Stimulated activated CD4-positive, alpha-beta T cell treated with anti-CD3 and anti-CD28 coated beads, TNF-alpha, amount 100 ng/mL, for 24 hours (primary cell): Measurements from ENCODE around the gene IFNG.
"Not testable (repeated sequence)": the region's sequence is repeated elsewhere in the genome, so short reads cannot be mapped to it uniquely, and the experiment has no call there.

Experiments used
- DNase-seq, 3 experiments: peaks; one replicate each; pipeline ENCODE4 v3.0.0-alpha.2; 2020; ENCODE audit warnings: low read depth in 3 of 3

IFNG gene

DNA sequence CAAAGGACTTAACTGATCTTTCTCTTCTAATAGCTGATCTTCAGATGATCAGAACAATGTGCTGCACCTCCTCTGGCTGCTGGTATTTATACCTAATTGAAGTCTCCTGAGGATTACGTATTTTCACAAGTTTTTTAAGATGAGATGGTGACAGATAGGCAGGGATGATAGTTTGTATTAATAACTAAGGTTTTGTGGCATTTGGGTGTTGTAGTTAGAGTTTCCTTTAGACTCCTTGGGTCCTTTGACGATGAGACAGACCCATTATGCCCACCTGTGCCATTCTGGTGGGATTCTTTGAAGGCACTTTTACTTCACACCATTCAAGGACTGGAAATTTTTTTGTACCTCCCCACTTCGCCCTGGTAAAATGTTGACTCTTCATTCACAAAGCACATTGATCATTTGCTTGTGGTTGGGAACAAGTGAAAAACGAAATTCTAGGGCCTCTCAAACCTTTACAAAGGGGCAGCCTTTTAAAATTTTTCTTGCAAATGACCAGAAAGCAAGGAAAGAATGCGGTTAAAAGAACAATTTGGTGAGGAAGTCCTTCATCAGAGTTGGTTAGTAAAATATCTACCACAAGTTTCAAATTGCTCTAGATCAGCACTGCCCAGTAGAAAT lies at the start of gene IFNG:
Gene IFNG (minus strand): TSS at position 60 of the 624 bp plus-strand sequence. CDS start 125 bp downstream, outside the sequence.
- DNase-seq: no peak

DNA sequence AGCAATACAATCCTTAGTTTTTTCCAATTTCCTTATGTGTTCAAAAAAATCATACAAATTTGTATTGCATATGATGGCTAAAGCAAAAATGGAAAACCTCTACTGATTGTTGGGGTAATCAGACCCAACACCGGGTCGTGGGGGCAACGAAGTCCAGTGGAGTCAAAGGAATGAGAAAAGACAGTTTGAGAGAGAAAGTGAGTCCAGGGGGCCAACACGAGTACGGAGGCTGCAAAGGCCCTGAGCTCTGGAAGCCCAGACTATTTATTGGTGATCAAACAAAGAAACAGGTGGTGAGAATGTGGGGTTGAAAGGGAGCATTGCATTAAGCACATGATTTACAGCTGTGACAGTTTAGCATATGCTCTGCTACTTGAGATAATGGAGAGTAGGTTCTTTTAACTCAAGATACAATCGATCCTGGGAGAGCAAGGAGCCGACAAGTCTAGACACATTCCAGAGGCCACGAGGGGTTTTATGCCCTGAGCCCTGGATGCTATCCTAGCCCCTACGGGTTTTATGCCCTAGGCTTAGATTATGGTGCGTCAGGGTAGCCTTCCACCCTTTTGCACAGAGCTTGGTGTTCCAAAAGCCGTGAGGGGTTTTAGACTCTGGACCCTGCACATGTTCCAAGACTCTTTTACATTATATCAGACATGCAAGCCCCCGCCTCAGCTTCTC lies 49.6 kb upstream of the IFNG start:
- not testable (repeated sequence) for DNase-seq

DNA sequence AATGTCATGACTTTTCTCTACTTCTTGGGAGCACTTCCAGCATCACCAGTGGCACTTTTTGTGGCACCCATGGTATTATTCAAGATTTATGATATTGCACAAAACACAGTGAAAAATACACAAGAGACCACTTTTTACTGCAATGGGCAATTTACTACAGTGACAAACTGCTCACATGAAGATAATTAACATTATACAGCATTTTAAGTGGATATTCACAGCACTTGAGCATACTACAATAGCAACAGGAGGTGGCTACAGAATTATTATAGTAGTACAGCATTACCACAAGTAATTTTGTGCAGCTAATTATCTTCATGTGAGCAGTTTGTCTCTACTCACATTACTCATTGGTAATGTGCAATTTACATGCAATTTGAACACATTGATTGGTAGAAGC lies 47.7 kb upstream of the IFNG start:
- no peak for DNase-seq

DNA sequence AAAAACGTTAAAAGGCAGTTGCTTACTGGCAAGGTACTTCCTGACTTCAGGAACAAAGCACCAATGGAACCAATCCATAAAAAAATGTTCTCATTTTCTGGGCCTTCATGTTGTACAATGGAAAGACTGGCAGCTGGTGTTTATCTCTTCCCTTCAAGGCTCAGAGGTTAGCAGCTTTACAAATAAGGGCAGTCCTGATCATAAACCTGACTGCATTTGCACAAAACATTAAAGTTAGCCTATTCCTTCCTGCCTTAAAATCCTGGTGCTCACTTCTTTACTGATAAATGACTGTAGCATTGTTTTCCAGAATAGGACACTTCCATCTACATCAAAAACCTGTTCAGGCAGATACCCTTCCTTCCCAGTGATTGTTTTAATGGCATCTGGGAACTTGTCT lies 46.9 kb upstream of the IFNG start:
- DNase-seq: no peak

DNA sequence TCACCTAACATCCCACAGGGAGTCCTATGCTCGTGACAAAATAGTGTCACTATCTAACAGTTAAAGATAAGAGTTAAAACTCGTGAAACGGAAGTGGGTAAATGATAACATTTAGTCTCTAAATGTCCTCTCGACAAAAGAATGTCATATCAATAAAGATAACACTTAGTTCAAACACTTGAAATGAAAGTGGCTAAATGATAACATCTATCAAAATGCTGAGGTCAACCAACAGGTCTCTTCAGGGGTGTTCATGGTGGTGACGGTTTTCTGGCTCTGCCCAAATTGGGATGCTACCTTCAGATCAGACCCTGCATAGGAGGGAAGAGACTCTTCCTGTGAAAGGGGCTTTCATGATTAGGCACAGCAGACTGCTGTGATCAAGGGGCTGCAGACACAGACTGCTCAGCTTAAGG lies 43.9 kb upstream of the IFNG start:
- no peak for DNase-seq

DNA sequence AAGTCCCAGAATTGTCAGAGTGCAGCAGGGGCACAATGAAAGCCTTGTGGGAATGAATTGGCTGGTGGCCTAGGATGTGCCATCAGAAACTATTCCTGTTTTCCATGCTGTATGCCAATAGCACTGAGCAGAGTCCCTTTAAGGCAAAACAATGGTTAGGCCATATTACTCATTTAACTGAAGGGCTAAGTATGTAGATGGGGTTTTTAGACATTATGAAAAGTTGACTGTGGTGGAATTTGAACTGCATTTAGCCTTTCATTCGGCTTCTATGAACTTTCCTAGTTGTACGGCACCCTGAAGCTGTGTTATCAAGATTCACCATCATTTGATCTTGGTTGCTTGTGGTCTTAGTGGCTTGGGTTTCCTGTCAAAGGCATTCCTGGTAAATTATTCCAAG lies 41.3 kb upstream of the IFNG start:
- DNase-seq: no peak

DNA sequence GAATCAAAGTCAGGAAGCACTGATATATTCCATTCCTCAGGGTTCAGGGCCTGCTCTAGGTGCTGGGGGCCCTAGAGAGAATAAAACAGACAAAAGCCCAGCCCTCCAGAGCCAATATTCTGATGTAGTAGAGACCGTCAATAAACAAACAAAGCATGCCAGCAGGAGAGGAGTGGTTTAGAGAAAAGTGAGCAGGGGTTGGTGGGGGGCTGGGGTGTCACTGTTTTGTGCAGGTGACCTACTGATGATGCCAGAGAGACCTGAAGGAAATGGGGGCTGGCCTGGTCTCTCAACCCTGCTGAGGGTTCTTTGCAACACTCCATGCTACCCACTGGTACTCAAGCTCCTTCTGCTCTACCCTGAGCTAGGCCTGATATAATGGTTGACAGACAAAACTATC lies 39.6 kb upstream of the IFNG start:
- DNase-seq: no peak

DNA sequence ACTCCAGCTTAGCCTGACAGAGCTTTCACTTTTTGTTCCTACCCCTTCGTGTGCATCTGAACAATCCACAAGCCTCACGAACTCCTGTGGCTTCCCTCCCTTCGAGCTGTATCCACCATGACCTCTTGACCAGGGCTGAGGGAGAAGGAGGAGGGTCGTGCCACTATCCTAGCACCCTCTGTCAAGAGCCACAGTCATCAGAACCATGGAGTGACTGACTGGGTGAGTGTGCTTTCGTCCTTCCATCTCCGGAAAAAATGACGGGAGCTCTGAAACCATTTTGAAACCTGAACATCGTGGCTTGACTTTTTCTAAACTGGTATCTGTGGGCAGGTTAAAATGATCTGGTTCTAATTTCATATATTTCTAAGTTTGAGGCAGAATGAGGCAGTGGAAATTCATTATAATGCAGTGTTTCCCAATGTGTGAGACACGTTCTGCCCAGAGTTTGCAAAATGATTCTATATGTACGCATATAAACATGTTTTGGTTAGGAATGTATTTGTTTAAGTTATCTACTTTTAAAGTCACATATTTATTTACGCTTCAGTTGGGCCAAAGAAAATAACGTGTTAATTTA lies 39.1 kb upstream of the IFNG start:
- DNase-seq: no peak

DNA sequence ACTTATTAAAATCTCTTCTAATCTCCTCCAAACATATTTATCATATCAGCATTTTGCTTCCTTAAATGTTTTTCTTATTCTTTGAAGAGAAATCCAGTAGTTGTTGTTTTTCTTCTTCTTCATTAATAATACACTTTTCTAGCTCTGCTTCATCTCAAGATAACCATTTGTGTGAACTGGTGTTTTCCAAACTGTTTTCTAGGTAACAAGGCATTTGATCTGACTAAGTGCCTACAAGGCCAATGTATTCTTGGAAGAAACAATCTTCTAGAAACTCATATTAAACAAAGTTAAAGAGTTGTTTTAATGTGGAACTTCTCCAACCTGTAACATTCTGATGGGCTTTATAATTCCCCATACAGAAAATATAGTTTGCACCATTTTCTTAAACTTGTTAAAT lies 30.8 kb upstream of the IFNG start:
- no peak for DNase-seq

DNA sequence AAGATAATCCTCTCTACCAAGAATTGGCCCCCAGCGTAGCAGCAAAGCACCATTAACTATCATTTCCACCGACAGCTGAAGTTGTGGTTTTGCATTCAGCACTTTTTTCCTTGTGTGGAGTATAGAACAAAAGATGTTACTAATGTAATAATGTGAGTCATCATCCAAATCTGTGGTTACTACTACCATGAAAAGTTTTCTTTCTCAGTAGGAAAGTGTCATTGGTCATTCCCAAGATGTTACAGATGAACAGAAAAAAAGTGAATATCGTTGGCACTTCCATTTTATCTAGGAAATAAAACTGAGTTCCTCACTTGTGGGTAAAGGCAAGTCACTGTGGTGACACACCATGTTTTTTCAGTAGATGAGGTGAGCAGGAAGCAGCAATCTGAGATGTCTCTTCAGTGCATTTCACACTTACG lies 30.3 kb upstream of the IFNG start:
- DNase-seq: peak; percentile 9 to 31 (median 19)

DNA sequence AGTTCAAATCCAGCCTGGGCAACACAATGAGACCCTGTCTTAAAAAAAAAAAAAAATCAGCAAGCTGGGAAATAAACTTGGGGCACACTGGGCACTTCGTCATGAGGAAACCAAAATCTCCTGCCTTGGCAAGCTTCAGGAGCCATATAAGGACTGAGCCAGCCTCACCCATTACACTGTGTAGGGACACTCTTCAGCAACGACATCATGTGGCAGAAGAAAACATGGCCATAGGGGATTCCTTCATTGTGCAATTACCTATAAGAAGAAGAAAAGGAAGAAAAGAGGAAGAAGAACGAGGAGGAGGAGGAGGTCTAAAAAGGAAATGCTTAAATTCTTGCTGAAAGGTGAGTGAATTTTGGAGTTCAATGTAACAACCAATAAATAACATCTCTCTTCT lies 26.1 kb upstream of the IFNG start:
- DNase-seq: no peak

DNA sequence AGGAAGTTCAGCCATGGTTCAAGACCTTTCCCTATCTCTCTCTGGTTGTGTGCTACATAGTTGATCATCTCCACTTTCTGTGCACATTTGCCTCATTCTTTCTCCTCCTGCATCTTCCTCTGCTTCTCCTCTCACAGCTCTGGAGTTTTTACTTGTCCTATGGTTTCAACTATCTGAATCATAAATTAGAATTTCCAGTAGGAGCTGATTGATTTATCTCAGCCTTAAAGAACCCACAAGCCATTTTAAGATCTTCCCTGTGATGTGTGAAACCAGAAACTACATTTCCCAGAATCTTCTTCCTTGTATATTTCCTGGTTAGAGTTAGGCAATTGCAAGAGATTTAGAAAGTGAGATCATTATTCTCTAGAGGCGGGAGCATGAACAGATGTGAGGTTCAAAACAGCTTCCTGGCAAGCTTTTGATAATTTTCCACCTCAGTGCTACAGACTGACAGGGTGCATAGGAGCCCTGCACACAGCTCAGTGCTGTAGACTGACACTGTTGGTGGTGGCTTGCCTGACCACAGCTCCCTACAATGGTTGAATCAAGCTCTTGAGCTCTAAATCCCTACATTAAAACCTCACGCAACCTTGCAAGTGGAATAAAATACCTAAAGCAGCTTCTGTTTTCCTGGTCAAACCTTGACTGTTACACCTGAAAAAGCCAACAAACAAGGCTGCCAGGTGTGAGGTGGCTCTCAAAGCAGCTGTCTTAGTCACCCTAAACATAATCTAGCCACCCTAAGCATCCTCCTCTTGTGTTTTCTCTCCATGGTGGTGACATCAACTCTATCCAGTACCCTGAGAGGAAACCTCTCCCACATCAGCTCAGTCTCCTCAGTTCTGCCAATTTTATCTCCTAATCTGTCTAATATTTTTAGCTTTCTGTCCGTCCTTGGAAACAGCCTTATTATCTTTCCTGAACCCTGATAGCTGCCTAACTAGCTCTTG lies 21.5 kb upstream of the IFNG start:
- DNase-seq: peak in 1 of 3 experiments; percentile 34

DNA sequence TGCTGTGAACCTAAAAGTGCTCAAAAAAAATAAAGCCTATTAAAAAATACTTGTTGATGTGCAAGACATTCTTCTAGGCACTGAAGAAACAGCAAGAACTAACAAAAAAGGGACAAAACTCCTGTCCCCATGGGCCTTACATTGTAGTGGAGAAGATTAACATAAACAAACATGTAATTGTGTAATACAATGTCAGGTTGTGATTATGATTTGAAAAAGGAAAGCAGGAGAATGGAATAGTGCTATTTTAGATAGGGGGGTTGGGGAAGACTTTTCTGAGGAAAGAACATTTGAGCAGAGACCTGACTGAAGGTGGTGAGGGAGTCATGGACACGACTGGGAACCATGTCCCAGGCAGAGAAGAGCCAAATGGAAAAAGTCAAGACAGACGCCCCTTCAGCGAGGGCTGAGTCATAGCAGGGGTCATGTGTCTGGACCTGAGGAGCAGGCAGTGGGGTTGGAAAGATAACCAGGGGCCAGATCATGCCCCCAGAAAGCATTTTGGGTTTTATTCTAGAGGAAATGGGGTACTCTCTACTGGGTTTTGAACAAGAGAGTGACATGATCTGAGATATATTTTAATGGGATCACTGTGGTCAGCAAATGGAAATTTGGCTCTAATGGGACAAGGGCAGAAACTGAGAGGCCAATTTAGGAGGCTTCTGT lies 19.4 kb upstream of the IFNG start:
- DNase-seq: no peak

DNA sequence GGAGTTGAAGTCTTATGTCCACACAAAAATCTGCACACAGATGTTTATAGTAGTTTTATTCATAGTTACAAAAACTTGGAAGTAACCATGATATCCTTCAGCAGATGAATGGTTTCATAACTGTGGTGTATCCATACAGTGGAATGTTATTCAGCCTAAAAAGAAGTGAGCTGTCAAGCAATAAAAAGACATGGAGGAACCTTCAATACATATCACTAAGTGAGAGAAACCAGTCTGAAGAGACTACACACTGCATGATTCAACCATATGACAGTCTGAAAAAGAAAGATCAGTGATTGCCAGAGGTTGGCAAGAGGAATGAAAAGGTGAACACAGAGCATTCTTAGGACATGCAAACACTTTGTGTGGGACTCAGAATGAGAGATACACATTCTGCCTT lies 18.6 kb upstream of the IFNG start:
- no peak for DNase-seq

DNA sequence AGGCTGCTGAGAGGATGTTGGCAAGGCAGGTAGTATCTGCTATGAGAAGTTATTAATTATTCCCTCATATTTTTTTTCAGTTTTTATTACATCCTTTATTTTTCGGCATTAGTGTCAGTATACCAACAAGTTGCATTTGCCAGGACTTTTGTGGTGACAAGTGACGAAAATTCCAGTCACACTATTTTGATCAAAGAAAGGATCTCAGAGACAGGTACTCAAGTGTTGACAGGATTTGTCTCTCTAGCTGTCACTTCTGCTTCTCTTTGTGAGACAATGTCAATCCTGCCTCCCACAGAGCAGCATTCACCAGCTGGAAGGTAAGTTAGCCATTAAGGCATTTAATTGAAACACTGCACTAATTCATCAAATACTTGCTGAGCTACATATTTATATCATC lies 18.0 kb upstream of the IFNG start:
- no peak for DNase-seq

DNA sequence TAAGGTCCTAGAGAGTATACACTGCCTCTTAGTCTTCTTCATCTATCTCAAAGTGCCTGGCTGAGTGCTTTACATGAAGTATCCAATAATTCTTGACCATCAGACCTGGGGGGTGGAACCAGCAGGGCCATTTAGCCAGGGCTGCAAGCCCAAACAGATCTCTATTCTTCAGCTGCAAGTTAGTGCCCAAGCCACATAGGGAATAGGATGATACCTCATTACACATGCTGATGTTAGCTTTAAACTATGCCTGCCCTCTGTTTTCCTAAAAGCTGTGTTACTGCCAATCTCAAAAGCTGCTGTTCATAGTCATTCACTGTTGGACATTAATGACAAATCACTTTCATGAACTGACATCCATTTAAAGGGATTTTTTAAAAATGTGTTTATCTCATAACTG lies 16.7 kb upstream of the IFNG start:
- DNase-seq: no peak

DNA sequence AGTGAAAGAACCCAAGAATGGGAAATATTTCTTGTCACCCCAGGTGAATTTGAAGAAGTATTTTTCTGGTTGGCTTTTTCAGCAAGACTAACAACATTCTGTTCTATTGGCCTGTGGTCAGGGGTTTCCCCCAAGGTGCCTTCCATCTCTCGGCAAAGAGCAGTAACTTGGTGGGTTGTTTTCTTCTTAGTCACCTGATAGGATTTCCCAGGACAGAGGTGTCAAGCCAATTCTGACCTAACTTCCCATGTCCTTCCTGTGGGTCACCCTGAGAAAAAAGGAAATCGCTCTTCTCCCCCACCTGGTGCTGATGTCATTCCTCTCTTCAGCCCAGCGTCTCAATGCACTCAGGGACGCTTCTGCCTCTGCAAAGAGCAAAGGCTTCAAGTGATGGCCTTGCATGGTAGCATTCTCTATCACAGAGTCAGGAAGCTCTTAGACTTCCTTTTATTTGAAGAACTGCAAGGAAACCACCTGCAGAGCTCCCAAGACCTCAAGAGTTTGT lies 16.1 kb upstream of the IFNG start:
- DNase-seq: peak; percentile 31 to 50 (median 33)

DNA sequence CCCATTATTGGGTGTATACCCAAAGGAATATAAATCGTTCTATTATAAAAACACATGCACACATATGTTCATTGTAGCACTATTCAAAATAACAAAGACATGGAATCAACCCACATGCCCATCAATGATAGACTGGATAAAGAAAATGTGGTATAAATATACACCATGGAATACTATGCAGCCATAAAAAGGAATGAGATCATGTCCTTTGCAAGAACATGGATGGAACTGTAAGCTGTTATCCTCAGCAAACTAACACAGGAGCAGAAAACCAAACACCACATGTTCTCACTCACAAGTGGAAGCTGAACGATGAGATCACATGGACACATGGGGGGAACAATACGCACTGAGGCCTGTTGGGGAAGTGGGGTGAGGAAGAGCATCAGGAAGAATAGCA lies 15.2 kb upstream of the IFNG start:
- DNase-seq: not testable (repeated sequence)

DNA sequence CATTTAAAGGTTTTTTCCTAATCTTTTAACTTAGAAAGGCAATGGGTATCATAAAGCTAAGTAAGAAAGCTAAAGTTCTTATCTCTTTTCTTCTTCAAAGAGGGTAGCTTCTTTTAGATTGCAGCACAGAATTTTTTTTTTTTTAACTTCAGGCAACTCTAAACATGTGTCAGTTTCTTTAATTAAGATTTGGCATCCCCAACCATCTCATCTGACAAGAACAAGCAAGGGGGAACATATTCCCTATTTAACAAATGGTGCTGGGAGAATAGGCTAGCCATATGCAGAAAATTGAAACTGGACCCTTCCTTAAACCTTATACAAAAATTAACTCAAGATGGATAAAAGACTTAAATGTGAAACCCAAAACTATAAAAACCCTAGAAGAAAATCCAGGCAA lies 14.3 kb upstream of the IFNG start:
- DNase-seq: no peak

DNA sequence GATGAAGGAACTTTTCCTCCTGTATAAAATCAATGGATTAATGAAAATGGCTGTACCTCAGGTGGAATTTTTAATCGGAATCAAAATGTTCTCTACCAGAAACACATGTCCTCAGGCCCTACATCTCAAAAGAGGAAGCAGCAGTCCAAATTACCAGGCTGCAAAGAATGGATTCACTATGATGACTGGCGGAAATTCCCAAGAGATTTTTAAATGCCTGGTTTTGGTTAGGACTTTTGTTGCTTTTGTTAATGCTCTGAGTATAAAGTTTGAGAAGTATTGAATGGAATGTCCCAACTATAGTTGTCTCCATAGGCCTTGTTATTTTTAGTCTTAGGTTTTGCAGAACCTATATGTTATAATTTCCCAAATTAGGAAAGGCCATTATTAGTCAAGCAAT lies 11.2 kb upstream of the IFNG start:
- no peak for DNase-seq

DNA sequence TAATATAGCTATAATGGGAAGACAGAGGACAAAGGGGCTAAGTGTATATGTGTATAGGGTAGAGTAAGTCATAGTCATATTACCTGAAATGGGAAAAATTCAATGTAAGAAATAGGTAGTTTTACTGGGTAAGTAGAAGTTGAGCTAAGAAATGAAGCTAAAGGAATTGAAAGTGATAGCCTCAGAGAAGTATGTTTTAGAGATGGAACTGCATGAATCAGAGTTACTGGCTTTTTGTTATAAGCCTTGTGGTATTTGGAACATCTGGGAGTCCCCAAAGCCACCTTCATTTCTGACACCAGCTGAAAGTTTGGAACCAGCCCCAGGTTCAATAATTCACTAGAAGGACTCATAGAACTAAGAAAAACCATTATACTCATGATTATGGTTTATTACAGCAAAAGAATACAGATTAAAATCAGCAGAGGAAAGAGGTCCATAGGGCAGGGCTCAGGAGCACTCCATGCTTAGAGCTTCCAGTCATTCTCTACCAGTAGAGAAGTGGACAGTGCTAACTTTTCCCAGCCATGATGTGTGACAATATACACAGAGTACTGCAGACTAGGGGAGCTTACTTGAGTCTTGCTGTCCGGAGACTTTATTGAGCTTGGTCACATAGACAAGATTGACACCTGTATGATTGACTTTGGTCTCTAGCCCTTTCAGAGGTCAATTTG lies 9.8 kb upstream of the IFNG start:
- no peak for DNase-seq
